ENCODE data around the gene GGPS1.

DNA sequence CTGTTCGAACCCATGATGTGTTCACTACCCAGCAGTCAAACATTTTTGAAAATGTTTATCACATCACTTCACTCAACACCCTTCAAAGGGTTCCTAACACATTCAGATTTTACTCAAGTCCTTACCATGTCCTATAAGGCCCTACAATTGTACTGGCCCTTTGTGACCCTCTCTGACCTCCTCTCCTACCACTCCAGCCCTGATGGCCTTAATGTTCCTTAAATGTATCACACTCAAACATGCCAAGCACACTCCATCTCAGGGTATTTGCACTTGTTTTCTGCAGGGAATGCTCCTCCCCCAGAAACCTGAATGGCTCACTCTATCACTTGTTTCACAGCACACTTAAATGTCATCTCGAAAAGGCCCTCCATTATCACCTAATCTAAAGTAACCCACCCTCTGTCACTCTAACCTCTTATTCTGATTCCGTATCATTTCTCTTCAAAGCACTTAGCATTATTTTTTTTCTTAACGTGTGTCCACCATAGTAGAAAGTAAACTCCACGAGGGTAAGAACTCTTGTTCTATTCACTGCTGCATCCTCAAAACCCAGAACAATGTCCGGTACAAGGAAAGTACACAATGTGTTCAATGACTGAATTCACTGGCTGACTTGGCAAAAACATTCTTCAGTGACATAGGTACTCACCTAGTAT is 7.7 kb upstream of the GGPS1 start:
- TF ChIP-seq, protein P1, sequence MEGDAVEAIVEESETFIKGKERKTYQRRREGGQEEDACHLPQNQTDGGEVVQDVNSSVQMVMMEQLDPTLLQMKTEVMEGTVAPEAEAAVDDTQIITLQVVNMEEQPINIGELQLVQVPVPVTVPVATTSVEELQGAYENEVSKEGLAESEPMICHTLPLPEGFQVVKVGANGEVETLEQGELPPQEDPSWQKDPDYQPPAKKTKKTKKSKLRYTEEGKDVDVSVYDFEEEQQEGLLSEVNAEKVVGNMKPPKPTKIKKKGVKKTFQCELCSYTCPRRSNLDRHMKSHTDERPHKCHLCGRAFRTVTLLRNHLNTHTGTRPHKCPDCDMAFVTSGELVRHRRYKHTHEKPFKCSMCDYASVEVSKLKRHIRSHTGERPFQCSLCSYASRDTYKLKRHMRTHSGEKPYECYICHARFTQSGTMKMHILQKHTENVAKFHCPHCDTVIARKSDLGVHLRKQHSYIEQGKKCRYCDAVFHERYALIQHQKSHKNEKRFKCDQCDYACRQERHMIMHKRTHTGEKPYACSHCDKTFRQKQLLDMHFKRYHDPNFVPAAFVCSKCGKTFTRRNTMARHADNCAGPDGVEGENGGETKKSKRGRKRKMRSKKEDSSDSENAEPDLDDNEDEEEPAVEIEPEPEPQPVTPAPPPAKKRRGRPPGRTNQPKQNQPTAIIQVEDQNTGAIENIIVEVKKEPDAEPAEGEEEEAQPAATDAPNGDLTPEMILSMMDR (IDR thresholded peaks at IDR 0.05): no peak
- no peak for TF ChIP-seq POLR2A (IDR thresholded peaks at IDR 0.05)

Measured in heart left ventricle (tissue), 13 donors.